GM12878 (cell line): Measurements from ENCODE around the gene GZMH. TPM values are rescaled to one million over a fixed set of nuclear protein-coding genes. Genes with fewer than 3 reads are reported as not detected.

Source experiments
- ATAC-seq: fragments of 200-7000 bp; cut with Tn5 transposase; 3 replicates; pipeline ENCODE4 v1.9.1; 2020; ENCODE audit warnings: mild to moderate bottlenecking, moderate library complexity
- BruUV-seq: library from RNA; stranded (reverse); fragments of 400-500 nt; replicated peaks from 2 replicates; lab custom pipeline; 2021; lab: Mats Ljungman, UMichigan
- CTCF ChIA-PET: fragments of 300-600 bp; sonication (Branson Sonifier 250); formaldehyde crosslinking; extraction: SDS; loops from one replicate; lab custom pipeline; 2021; ENCODE audit warnings: inconsistent platforms; lab: Yijun Ruan, JAX
- POLR2A ChIA-PET: fragments of 350-600 bp; formaldehyde crosslinking; extraction: SDS; loops from one replicate; lab custom pipeline; 2021; ENCODE audit warnings: inconsistent platforms; lab: Charles Lee
- RAD21 ChIA-PET: fragments of 300-600 bp; sonication (Branson Sonifier 250); formaldehyde crosslinking; loops from one replicate; lab custom pipeline; 2023; ENCODE audit warnings: antibody characterized with exemption; ENCODE audit not compliant: unreplicated experiment; lab: Charles Lee
- SMC1A ChIA-PET: fragments of 300-600 bp; sonication (Branson Sonifier 250); formaldehyde crosslinking; loops from one replicate; lab custom pipeline; 2023; ENCODE audit not compliant: unreplicated experiment, uncharacterized antibody; lab: Charles Lee
- DNase-seq: peaks from one replicate; pipeline ENCODE4 v3.0.0-alpha.2; 2011; ENCODE audit warnings: low read depth, low spot score
- FAIRE-seq: peaks from 3 replicates; lab custom pipeline; 2011; peaks lifted over from hg19 to GRCh38; lab: Jason Lieb, UNC
- H2AFZ ChIP-seq: 2 replicates; pipeline ENCODE4 v1.6.0; 2011; ENCODE audit warnings: low read depth, low read length, control low read depth; ENCODE audit not compliant: control insufficient read depth
- H3K27ac ChIP-seq: 2 replicates; pipeline ENCODE4 v1.5.1; 2011; ENCODE audit warnings: control low read depth; ENCODE audit not compliant: control insufficient read depth, insufficient read depth
- H3K27me3 ChIP-seq, 2 experiments: replicated peaks in 1 of 2; 2 replicates each; pipeline versions ENCODE4 v1.6.0 to v1.6.1; 2011; ENCODE audit warnings: low read length in 1 of 2; ENCODE audit not compliant: control insufficient read depth in 2 of 2, insufficient read depth in 2 of 2
- H3K36me3 ChIP-seq, 2 experiments: 2 replicates each; pipeline ENCODE4 v1.5.1; 2011; ENCODE audit warnings: low read length in 1 of 2; ENCODE audit not compliant: control insufficient read depth in 2 of 2, insufficient read depth in 2 of 2
- H3K4me1 ChIP-seq: 2 replicates; pipeline ENCODE4 v1.6.1; 2011; ENCODE audit warnings: mild to moderate bottlenecking, low read length, moderate library complexity, mixed read lengths; ENCODE audit not compliant: control insufficient read depth, insufficient read depth
- H3K4me2 ChIP-seq: 2 replicates; pipeline ENCODE4 v1.6.0; 2011; ENCODE audit warnings: control low read depth; ENCODE audit not compliant: control insufficient read depth, insufficient read depth
- H3K4me3 ChIP-seq: fragments of 200-600 bp; sonication (generic); 2 replicates; pipeline ENCODE4 v1.5.1; 2016
- H3K79me2 ChIP-seq: 2 replicates; pipeline ENCODE4 v1.6.0; 2011; ENCODE audit warnings: low read length; ENCODE audit not compliant: control insufficient read depth, insufficient read depth
- H3K9ac ChIP-seq: 2 replicates; pipeline ENCODE4 v1.8.0; 2011; ENCODE audit warnings: low read length, control low read depth, mixed read lengths; ENCODE audit not compliant: control insufficient read depth, insufficient read depth
- H3K9me3 ChIP-seq: replicated peaks from 3 replicates; pipeline ENCODE4 v1.5.1; 2011; ENCODE audit warnings: mild to moderate bottlenecking, low read length; ENCODE audit not compliant: control insufficient read depth, insufficient read depth
- H4K20me1 ChIP-seq: 2 replicates; pipeline ENCODE4 v1.6.0; 2011; ENCODE audit not compliant: control insufficient read depth, insufficient read depth
- IKZF2 ChIP-seq, 2 experiments: fragments of 450-650 bp; IDR thresholded peaks; 2 replicates each; pipeline ENCODE4 v1.6.1; 2017; ENCODE audit warnings: mild to moderate bottlenecking in 2 of 2, moderate library complexity in 2 of 2
- IRF4 ChIP-seq: IDR thresholded peaks from 2 replicates; pipeline ENCODE4 v1.6.1; 2011; ENCODE audit warnings: low read depth, low read length
- NBN ChIP-seq: fragments of 450-650 bp; IDR thresholded peaks from 2 replicates; pipeline ENCODE4 v1.6.1; 2016
- PKNOX1 ChIP-seq: fragments of 450-650 bp; IDR thresholded peaks from 2 replicates; pipeline ENCODE4 v1.6.1; 2016; ENCODE audit warnings: mild to moderate bottlenecking
- RAD21 ChIP-seq: IDR thresholded peaks from 2 replicates; pipeline ENCODE4 v1.6.1; 2011; ENCODE audit warnings: mild to moderate bottlenecking, low read depth, low read length, moderate library complexity; ENCODE audit not compliant: insufficient read depth
- SPI1 ChIP-seq: IDR thresholded peaks from 2 replicates; pipeline ENCODE4 v1.6.1; 2011; ENCODE audit warnings: low read depth, mild to moderate bottlenecking, low read length, moderate library complexity, borderline replicate concordance; ENCODE audit not compliant: insufficient read depth
- STAT1 ChIP-seq: fragments of 450-650 bp; conservative IDR thresholded peaks from 2 replicates; pipeline ENCODE4 v1.6.1; 2014; ENCODE audit warnings: antibody characterized with exemption, mild to moderate bottlenecking
- TCF7 ChIP-seq: IDR thresholded peaks from 2 replicates; pipeline ENCODE4 v1.6.1; 2014; ENCODE audit warnings: antibody characterized with exemption, borderline replicate concordance
- ZZZ3 ChIP-seq: IDR thresholded peaks from 2 replicates; pipeline ENCODE4 v1.6.1; 2011; ENCODE audit warnings: low read depth; ENCODE audit not compliant: control insufficient read depth, insufficient read length
- WGBS: methylation state at CpG from one replicate; pipeline ENCODE4 v1.1.6; 2016; ENCODE audit warnings: low lambda C conversion rate; ENCODE audit not compliant: insufficient replicate concordance, insufficient coverage; ENCODE audit errors: missing lambda C conversion rate; 5-methylcytosine and 5-hydroxymethylcytosine counted together
- in situ Hi-C: fragments of 300-500 bp; cut with MboI; formaldehyde crosslinking; loops from 9 replicates; pipeline ENCODE4 v1.14.3; 2018; ENCODE audit warnings: mixed read lengths
- intact Hi-C: fragments of 100-400 bp; cut with micrococcal nuclease; formaldehyde crosslinking; loops from one replicate; pipeline ENCODE4 v1.14.2; 2022; ENCODE audit not compliant: unreplicated experiment
- polyA plus RNA-seq, 11 experiments: library from polyadenylated mRNA; depleted of rRNA in 4 of 11; unstranded in 6 of 11; stranded (reverse) in 5 of 11; fragments of >200 nt; fragmentation: Nextera tagmentation in 4 of 11; fragmentation: Illumina TruSeq in 1 of 11; extraction: Ambion mirVana in 4 of 11; extraction: Trizol in 1 of 11; gene quantifications; 1 replicate in 1 of 11; 2 replicates in 10 of 11; pipeline versions ENCODE4 v1.2.1 to v1.2.3, GENCODE V29; 2011 to 2016; ENCODE audit warnings: inconsistent platforms in 2 of 11, missing spikeins in 2 of 11, low read depth in 1 of 11
- total RNA-seq, 4 experiments: library from RNA; depleted of rRNA in 3 of 4; stranded (reverse); fragments of >200 nt in 3 of 4; fragmentation: Illumina TruSeq in 1 of 4; extraction: Trizol in 1 of 4; gene quantifications; 2 replicates each; pipeline versions ENCODE4 v1.2.1 to v1.2.3, GENCODE V29; 2013 to 2021
- TF ChIP-seq, protein P1 (sequence below): IDR thresholded peaks from 2 replicates; pipeline ENCODE4 v1.6.1; 2011; ENCODE audit warnings: low read depth, mild to moderate bottlenecking, low read length, moderate library complexity, borderline replicate concordance; ENCODE audit errors: extremely low read depth
- TF ChIP-seq, protein P2 (sequence below): fragments of 450-650 bp; IDR thresholded peaks from 2 replicates; pipeline ENCODE4 v1.6.1; 2016; ENCODE audit warnings: mild to moderate bottlenecking

The GZMH gene
- total and polyA plus RNA-seq, 10 of the 15 experiments (the other 5 are each of a cell fraction or from before 2014, with no cell fraction given), result 0.16 to 0.53 (median 0.22) TPM; not detected in 6

GRCh38 chr14:24578558-24578957 lies 30.9 kb downstream of the GZMH start:
- Histone ChIP-seq H3K4me1 (no peaks in the 10 kb centered on the region), H3K4me2 (no peak overlapping the region), H3K27me3 (no peaks in the 10 kb centered on the region; a peak in 1 of 4 replicates), H2AFZ (no peak overlapping the region), H3K9me3 (no peaks in the 10 kb centered on the region), H3K27ac (no peak overlapping the region), H3K79me2 (no peaks in the 10 kb centered on the region), H3K9ac (no peak overlapping the region), H3K36me3 (no peaks in the 10 kb centered on the region), H3K4me3 (no peak overlapping the region), H4K20me1 (no peaks in the 10 kb centered on the region)
- no peak for TF ChIP-seq NBN
- TF ChIP-seq, protein P1, sequence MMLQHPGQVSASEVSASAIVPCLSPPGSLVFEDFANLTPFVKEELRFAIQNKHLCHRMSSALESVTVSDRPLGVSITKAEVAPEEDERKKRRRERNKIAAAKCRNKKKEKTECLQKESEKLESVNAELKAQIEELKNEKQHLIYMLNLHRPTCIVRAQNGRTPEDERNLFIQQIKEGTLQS, result no peak
- no peak for TF ChIP-seq IRF4
- no peak for TF ChIP-seq SPI1
- in situ Hi-C loops, result no loop called here
- CTCF ChIA-PET, result no interaction called here
- no peak for FAIRE-seq
- no TSS peak for BruUV-seq
- RAD21 ChIA-PET, result no interaction called here
- intact Hi-C loops, result no loop called here
- no peak for ATAC-seq
- POLR2A ChIA-PET, result no interaction called here
- 16% methylated on average over 2 of the region's 2 CpGs for WGBS
- SMC1A ChIA-PET, result no interaction called here
- DNase-seq, result no peak

DNA sequence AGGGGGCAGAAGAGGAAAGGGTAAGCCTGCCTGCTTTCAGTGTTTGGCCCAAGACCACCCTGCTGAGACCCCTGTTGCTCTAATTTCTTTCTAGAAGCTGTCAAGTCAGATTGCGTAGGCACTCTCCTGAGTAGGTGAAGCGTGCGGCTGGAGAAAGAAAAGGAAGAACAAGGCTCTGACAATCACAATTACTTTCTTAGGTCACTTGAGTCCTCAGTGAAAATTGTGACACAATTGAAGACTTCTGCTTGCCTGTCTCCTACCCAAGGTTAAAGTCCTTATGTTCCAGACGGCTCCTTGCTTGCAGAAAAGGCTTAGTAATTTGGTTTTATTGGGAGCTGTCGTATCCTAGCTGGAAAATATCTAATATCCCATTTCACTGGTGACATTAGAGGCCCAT lies 32.7 kb downstream of the GZMH start:
- intact Hi-C loops, result no loop called here
- BruUV-seq, result no TSS peak
- Histone ChIP-seq H3K9me3 (no peaks in the 10 kb centered on the region), H3K36me3 (no peaks in the 10 kb centered on the region), H4K20me1 (no peaks in the 10 kb centered on the region), H3K27me3 (no peaks in the 10 kb centered on the region; a peak in 1 of 4 replicates), H3K4me2 (no peak overlapping the region), H3K79me2 (no peaks in the 10 kb centered on the region), H3K9ac (no peak overlapping the region), H3K4me3 (no peak overlapping the region), H3K27ac (no peak overlapping the region), H2AFZ (no peak overlapping the region), H3K4me1 (no peaks in the 10 kb centered on the region)
- ChIA-PET RAD21 (no interaction called here), SMC1A (no interaction called here), CTCF (no interaction called here), POLR2A (no interaction called here)
- in situ Hi-C loops, result no loop called here
- ATAC-seq (no peak), DNase-seq (no peak), FAIRE-seq (peak; percentile 23)
- WGBS, result 62% methylated on average over 5 of the region's 5 CpGs
- TF ChIP-seq, protein P2, sequence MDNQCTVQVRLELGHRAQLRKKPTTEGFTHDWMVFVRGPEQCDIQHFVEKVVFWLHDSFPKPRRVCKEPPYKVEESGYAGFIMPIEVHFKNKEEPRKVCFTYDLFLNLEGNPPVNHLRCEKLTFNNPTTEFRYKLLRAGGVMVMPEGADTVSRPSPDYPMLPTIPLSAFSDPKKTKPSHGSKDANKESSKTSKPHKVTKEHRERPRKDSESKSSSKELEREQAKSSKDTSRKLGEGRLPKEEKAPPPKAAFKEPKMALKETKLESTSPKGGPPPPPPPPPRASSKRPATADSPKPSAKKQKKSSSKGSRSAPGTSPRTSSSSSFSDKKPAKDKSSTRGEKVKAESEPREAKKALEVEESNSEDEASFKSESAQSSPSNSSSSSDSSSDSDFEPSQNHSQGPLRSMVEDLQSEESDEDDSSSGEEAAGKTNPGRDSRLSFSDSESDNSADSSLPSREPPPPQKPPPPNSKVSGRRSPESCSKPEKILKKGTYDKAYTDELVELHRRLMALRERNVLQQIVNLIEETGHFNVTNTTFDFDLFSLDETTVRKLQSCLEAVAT, result no peak
- TF ChIP-seq IKZF2 (IDR thresholded peaks at IDR 0.05), result no peak
- TF ChIP-seq ZZZ3, result no peak
- no peak for TF ChIP-seq TCF7
- TF ChIP-seq PKNOX1, result no peak
- TF ChIP-seq STAT1, result no peak
- no peak for TF ChIP-seq RAD21
